Nephron progenitor cell (in vitro differentiated cells): Measurements from ENCODE around the gene PGBD2.
"Not testable (repeated sequence)": the region's sequence is repeated elsewhere in the genome, so short reads cannot be mapped to it uniquely, and the experiment has no call there.

Experiments
- DNase-seq: peaks from one replicate; pipeline ENCODE4 v3.0.0; 2021
- H3K27ac Mint-ChIP-seq: 2 replicates; pipeline ENCODE4 v1.8.0; 2021; ENCODE audit warnings: mild to moderate bottlenecking, moderate library complexity, mixed read lengths
- H3K27me3 Mint-ChIP-seq: 2 replicates; pipeline ENCODE4 v1.8.0; 2021; ENCODE audit warnings: mild to moderate bottlenecking, low read depth, mixed read lengths; ENCODE audit not compliant: poor library complexity
- H3K36me3 Mint-ChIP-seq: 2 replicates; pipeline ENCODE4 v1.8.0; 2021; ENCODE audit warnings: low read depth, mixed read lengths
- H3K4me1 Mint-ChIP-seq: 2 replicates; pipeline ENCODE4 v1.8.0; 2021; ENCODE audit warnings: mixed read lengths
- H3K4me3 Mint-ChIP-seq: 2 replicates; pipeline ENCODE4 v1.8.0; 2021; ENCODE audit warnings: mild to moderate bottlenecking, moderate library complexity, mixed read lengths
- H3K9me3 Mint-ChIP-seq: 2 replicates; pipeline ENCODE4 v1.8.0; 2021; ENCODE audit warnings: mild to moderate bottlenecking, moderate library complexity, mixed read lengths
- CTCF ChIP-seq: fragments of 200-600 bp; sonication (generic); IDR thresholded peaks from 2 replicates; pipeline ENCODE4 v1.5.0; 2021; ENCODE audit warnings: antibody characterized with exemption

PGBD2 gene

DNA sequence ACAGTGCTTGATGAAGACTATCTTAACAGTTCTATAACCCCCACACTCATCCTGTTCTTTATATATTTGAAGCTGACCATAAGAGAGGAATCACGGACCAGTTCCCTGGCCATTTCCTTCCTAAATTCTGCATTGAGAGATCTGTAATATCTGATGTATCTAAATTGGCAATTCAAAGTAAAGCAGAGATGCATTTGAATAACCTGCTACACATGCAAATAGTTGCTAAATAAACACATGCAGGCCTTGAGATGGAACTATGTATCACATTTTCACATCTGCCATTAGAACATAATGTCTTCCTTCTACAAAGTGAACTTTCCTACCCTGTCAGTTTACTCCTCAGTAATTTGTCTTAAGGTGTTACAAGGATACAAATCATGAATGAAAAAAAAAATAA, 20.4 kb upstream of the PGBD2 start:
- Mint-ChIP-seq H3K4me3 (no peak overlapping the region), H3K36me3 (no peaks in the 10 kb centered on the region), H3K27me3 (peaks cover 3% of the 10 kb centered on the region), H3K27ac (no peak overlapping the region), H3K4me1 (peaks cover 34% of the 10 kb centered on the region), H3K9me3 (peaks cover 4% of the 10 kb centered on the region)
- TF ChIP-seq CTCF, result no peak
- DNase-seq, result no peak

- no peak for TF ChIP-seq CTCF
- Mint-ChIP-seq H3K27me3 (peaks cover 3% of the 10 kb centered on the region), H3K4me1 (peaks cover 39% of the 10 kb centered on the region), H3K36me3 (no peaks in the 10 kb centered on the region), H3K27ac (peak overlapping the region; percentile 87), H3K4me3 (no peak overlapping the region), H3K9me3 (peaks cover 4% of the 10 kb centered on the region)
- DNase-seq, result no peak
Measured at GRCh38 chr1:248886237-248886895, 19.7 kb upstream of the PGBD2 start.

DNA sequence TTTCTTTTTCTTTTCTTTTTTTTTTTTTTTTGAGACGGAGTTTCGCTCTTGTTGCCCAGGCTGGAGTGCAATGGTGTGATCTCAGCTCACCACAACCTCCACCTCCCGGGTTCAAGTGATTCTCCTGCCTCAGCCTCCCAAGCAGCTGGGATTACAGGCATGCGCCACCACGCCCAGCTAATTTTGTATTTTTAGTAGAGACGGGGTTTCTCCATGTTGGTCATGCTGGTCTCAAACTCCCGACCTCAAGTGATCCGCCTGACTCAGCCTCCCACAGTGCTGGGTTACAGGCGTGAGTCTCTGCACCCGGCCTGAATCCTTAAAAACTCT, 16.2 kb upstream of the PGBD2 start:
- not testable (repeated sequence) for DNase-seq, H3K27ac Mint-ChIP-seq, H3K27me3 Mint-ChIP-seq, H3K4me3 Mint-ChIP-seq, H3K9me3 Mint-ChIP-seq, H3K36me3 Mint-ChIP-seq
- H3K4me1 Mint-ChIP-seq, result peaks cover 40% of the 10 kb centered on the region

DNA sequence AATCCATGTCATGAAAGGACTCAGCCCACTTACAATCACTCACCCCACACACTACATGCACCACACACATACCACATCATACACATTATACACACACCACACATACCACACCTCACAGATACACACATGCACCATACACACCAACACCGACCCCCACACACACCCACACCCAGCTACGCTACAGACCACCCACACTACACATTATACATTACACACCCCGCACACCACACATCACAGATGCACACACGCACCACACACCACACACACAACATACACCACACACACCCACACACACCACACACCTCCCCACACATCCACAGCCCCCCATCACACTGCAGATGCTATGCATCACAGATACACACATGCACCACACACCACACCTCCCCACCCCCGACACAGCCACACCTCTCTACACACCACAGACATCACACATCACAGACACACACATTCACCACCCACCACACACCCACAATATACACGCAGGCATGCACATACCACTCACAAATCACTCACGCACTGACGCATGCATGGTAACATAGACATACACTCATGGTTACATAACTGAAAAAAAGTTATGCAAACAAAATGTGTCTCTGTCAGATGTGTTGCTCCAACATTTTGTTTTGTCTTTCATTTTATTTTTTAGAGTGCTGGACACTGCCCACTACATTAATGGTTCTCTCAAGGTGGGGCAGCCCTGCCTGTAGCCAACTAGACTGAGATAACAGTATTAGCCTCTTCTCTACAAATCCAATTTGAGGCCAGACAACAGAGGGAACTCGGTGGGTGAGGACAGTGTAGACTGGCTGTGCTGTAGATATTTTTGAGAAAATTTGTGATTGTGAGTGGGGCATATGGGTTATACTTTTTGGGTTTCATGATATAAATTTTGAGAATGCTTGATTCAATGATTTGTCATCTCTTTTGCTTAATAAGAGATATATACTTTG, 15.2 kb upstream of the PGBD2 start:
- DNase-seq, result no peak
- Mint-ChIP-seq H3K4me1 (peaks cover 34% of the 10 kb centered on the region), H3K4me3 (no peak overlapping the region), H3K27me3 (no peaks in the 10 kb centered on the region), H3K9me3 (no peaks in the 10 kb centered on the region), H3K36me3 (no peaks in the 10 kb centered on the region), H3K27ac (no peak overlapping the region)
- no peak for TF ChIP-seq CTCF

GRCh38 chr1:248891758-248892157, 14.3 kb upstream of the PGBD2 start:
- no peak for TF ChIP-seq CTCF
- H3K9me3 Mint-ChIP-seq, result no peaks in the 10 kb centered on the region

GRCh38 chr1:248892590-248892989, 13.4 kb upstream of the PGBD2 start:
- H3K36me3 Mint-ChIP-seq, result no peaks in the 10 kb centered on the region
- peaks cover 29% of the 10 kb centered on the region for H3K4me1 Mint-ChIP-seq
- H3K4me3 Mint-ChIP-seq, result no peak overlapping the region

More at GRCh38 chr1:248891758-248892157, 14.3 kb upstream of the PGBD2 start:
- Mint-ChIP-seq H3K27ac (no peak overlapping the region), H3K4me1 (peaks cover 25% of the 10 kb centered on the region), H3K27me3 (no peaks in the 10 kb centered on the region), H3K4me3 (no peak overlapping the region), H3K36me3 (no peaks in the 10 kb centered on the region)
- no peak for DNase-seq

More at GRCh38 chr1:248892590-248892989, 13.4 kb upstream of the PGBD2 start:
- no peak overlapping the region for H3K27ac Mint-ChIP-seq
- no peak for DNase-seq
- TF ChIP-seq CTCF, result no peak
- H3K9me3 Mint-ChIP-seq, result no peaks in the 10 kb centered on the region
- no peaks in the 10 kb centered on the region for H3K27me3 Mint-ChIP-seq
